Neural progenitor cell (in vitro differentiated cells): ENCODE data around the gene TMEM202. TPM values are rescaled to one million over a fixed set of nuclear protein-coding genes. Genes with fewer than 3 reads are reported as not detected.

ENCODE experiments used
- DNase-seq: peaks from one replicate; pipeline ENCODE4 v3.0.0-alpha.2; 2016; ENCODE audit warnings: low spot score
- H2AFZ ChIP-seq: fragments of 200-600 bp; sonication (generic); replicated peaks from 2 replicates; pipeline ENCODE4 v1.6.1; 2016; ENCODE audit warnings: antibody characterized with exemption
- H3F3A ChIP-seq: fragments of 200-600 bp; sonication (generic); 2 replicates; pipeline ENCODE4 v1.6.1; 2016; ENCODE audit warnings: antibody characterized with exemption, low read depth
- H3K27ac ChIP-seq: fragments of 200-600 bp; sonication (generic); 2 replicates; pipeline ENCODE4 v1.5.1; 2016; ENCODE audit warnings: mild to moderate bottlenecking
- H3K27me3 ChIP-seq: fragments of 200-600 bp; sonication (generic); 2 replicates; pipeline ENCODE4 v1.6.1; 2016; ENCODE audit warnings: mild to moderate bottlenecking, moderate library complexity
- H3K36me3 ChIP-seq: fragments of 200-600 bp; sonication (generic); 2 replicates; pipeline ENCODE4 v1.5.1; 2016
- H3K4me1 ChIP-seq: fragments of 200-600 bp; sonication (generic); 2 replicates; pipeline ENCODE4 v1.6.1; 2016; ENCODE audit warnings: mixed run types
- H3K4me2 ChIP-seq: fragments of 200-600 bp; sonication (generic); 2 replicates; pipeline ENCODE4 v1.6.1; 2016
- H3K4me3 ChIP-seq: fragments of 200-600 bp; sonication (generic); 2 replicates; pipeline ENCODE4 v1.5.1; 2016
- H3K79me2 ChIP-seq: fragments of 200-600 bp; sonication (generic); 2 replicates; pipeline ENCODE4 v1.6.1; 2016; ENCODE audit warnings: low read depth
- H3K9ac ChIP-seq: fragments of 200-600 bp; sonication (generic); 2 replicates; pipeline ENCODE4 v1.6.1; 2016
- H3K9me3 ChIP-seq: fragments of 200-600 bp; sonication (generic); 2 replicates; pipeline ENCODE4 v1.5.1; 2016; ENCODE audit warnings: low read depth
- H4K20me1 ChIP-seq: fragments of 200-600 bp; sonication (generic); 2 replicates; pipeline ENCODE4 v1.6.1; 2016; ENCODE audit warnings: low read depth
- H3K27ac Mint-ChIP-seq: 3 replicates; pipeline ENCODE4 v1.8.0; 2021; ENCODE audit warnings: mixed read lengths
- H3K27me3 Mint-ChIP-seq: 2 replicates; pipeline ENCODE4 v1.8.0; 2022; ENCODE audit warnings: low read depth, mild to moderate bottlenecking, inconsistent platforms, moderate library complexity, mixed read lengths; ENCODE audit not compliant: insufficient read depth
- H3K36me3 Mint-ChIP-seq: 3 replicates; pipeline ENCODE4 v1.8.0; 2021; ENCODE audit warnings: mixed read lengths
- H3K4me1 Mint-ChIP-seq: 3 replicates; pipeline ENCODE4 v1.8.0; 2021; ENCODE audit warnings: mixed read lengths
- H3K4me3 Mint-ChIP-seq: 3 replicates; pipeline ENCODE4 v1.8.0; 2021; ENCODE audit warnings: mild to moderate bottlenecking, moderate library complexity, mixed read lengths
- H3K9me3 Mint-ChIP-seq: 3 replicates; pipeline ENCODE4 v1.8.0; 2020; ENCODE audit warnings: mixed read lengths
- CTCF ChIP-seq: fragments of 200-600 bp; sonication (generic); IDR thresholded peaks from 2 replicates; pipeline ENCODE4 v1.5.1; 2017; ENCODE audit warnings: antibody characterized with exemption, mild to moderate bottlenecking
- EZH2 ChIP-seq: fragments of 200-600 bp; sonication (generic); IDR thresholded peaks from 2 replicates; pipeline ENCODE4 v1.6.1; 2017; ENCODE audit warnings: antibody characterized with exemption, mild to moderate bottlenecking, moderate library complexity
- EZH2phosphoT487 ChIP-seq: fragments of 200-600 bp; sonication (generic); IDR thresholded peaks from 2 replicates; pipeline ENCODE4 v1.6.1; 2017; ENCODE audit warnings: antibody characterized with exemption
- total RNA-seq: library from RNA; depleted of rRNA; stranded (reverse); fragments of >200 nt; gene quantifications from 2 replicates; pipeline ENCODE4 v1.2.3, GENCODE V29; 2015; ENCODE audit warnings: low replicate concordance

The TMEM202 gene
- total RNA-seq, 1 donor from 2014 or later: not detected

- no peaks in the 10 kb centered on the region for H3K36me3 ChIP-seq
- H3K27me3 ChIP-seq: peaks cover 92% of the 10 kb centered on the region
- no peaks in the 10 kb centered on the region for H4K20me1 ChIP-seq
- no peak overlapping the region for H3K4me3 ChIP-seq
- H3F3A ChIP-seq: no peaks in the 10 kb centered on the region
- Mint-ChIP-seq H3K4me3 (no peak overlapping the region), H3K27ac (no peak overlapping the region), H3K36me3 (no peaks in the 10 kb centered on the region), H3K4me1 (no peaks in the 10 kb centered on the region), H3K9me3 (no peaks in the 10 kb centered on the region), H3K27me3 (peaks cover 35% of the 10 kb centered on the region)
- TF ChIP-seq EZH2phosphoT487: no peak
- TF ChIP-seq CTCF: no peak
- no peak for TF ChIP-seq EZH2
- H3K9me3 ChIP-seq: no peaks in the 10 kb centered on the region
- H3K27ac ChIP-seq: no peak overlapping the region
- H3K4me2 ChIP-seq: no peak overlapping the region
- peak overlapping the region; percentile 10 for H2AFZ ChIP-seq
- no peaks in the 10 kb centered on the region for H3K79me2 ChIP-seq
- no peak for DNase-seq
- H3K4me1 ChIP-seq: no peaks in the 10 kb centered on the region
- H3K9ac ChIP-seq: no peak overlapping the region
Observed at GRCh38 chr15:72402726-72403125, 4.6 kb downstream of the TMEM202 start.

- H2AFZ ChIP-seq: no peak overlapping the region
- TF ChIP-seq EZH2phosphoT487 (no peak), CTCF (no peak), EZH2 (no peak)
- H3K79me2 ChIP-seq: no peaks in the 10 kb centered on the region
- H4K20me1 ChIP-seq: no peaks in the 10 kb centered on the region
- no peaks in the 10 kb centered on the region for H3K4me1 ChIP-seq
- H3K36me3 Mint-ChIP-seq: no peaks in the 10 kb centered on the region
- no peak overlapping the region for H3K4me3 ChIP-seq
- H3K36me3 ChIP-seq: no peaks in the 10 kb centered on the region
- DNase-seq: no peak
- H3K27ac ChIP-seq: no peak overlapping the region
- no peak overlapping the region for H3K4me2 ChIP-seq
- no peak overlapping the region for H3K4me3 Mint-ChIP-seq
- H3K9me3 ChIP-seq: no peaks in the 10 kb centered on the region
- H3K4me1 Mint-ChIP-seq: no peaks in the 10 kb centered on the region
- no peaks in the 10 kb centered on the region for H3K9me3 Mint-ChIP-seq
- H3F3A ChIP-seq: no peaks in the 10 kb centered on the region
- no peak overlapping the region for H3K27ac Mint-ChIP-seq
- no peak overlapping the region for H3K9ac ChIP-seq
- peaks cover 35% of the 10 kb centered on the region for H3K27me3 Mint-ChIP-seq
- H3K27me3 ChIP-seq: peaks cover 100% of the 10 kb centered on the region
Observed at GRCh38 chr15:72404356-72404755, 6.3 kb downstream of the TMEM202 start.

DNA sequence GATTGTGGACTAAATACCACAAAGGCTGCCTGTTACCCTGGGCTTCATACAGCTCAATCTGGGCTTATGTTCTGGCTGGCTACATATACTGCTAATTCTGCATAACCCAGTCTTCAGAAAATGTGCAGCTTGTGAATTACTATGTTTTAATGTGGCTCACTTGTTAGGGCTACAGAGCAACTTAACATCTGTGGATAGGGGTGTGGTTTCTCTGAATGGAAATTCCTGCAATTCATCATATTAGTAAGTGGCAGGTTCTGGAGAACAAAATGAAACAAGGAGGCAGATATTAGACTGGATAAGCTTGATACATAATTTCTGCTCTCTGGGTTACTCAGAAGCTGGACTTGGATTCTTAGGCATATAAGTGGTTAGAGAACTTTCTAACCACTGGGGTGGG, 6.7 kb downstream of the TMEM202 start:
- Histone ChIP-seq H3K36me3 (no peaks in the 10 kb centered on the region), H3F3A (no peaks in the 10 kb centered on the region), H3K79me2 (no peaks in the 10 kb centered on the region), H3K27ac (no peak overlapping the region), H2AFZ (no peak overlapping the region), H3K4me2 (no peak overlapping the region), H3K4me1 (no peaks in the 10 kb centered on the region), H3K4me3 (no peak overlapping the region), H3K27me3 (peaks cover 100% of the 10 kb centered on the region), H3K9ac (no peak overlapping the region), H3K9me3 (no peaks in the 10 kb centered on the region), H4K20me1 (no peaks in the 10 kb centered on the region)
- H3K27ac Mint-ChIP-seq: no peak overlapping the region
- no peak for DNase-seq
- H3K36me3 Mint-ChIP-seq: no peaks in the 10 kb centered on the region
- no peaks in the 10 kb centered on the region for H3K9me3 Mint-ChIP-seq
- peaks cover 33% of the 10 kb centered on the region for H3K27me3 Mint-ChIP-seq
- no peak overlapping the region for H3K4me3 Mint-ChIP-seq
- TF ChIP-seq EZH2 (no peak), EZH2phosphoT487 (no peak), CTCF (no peak)
- no peaks in the 10 kb centered on the region for H3K4me1 Mint-ChIP-seq

DNA sequence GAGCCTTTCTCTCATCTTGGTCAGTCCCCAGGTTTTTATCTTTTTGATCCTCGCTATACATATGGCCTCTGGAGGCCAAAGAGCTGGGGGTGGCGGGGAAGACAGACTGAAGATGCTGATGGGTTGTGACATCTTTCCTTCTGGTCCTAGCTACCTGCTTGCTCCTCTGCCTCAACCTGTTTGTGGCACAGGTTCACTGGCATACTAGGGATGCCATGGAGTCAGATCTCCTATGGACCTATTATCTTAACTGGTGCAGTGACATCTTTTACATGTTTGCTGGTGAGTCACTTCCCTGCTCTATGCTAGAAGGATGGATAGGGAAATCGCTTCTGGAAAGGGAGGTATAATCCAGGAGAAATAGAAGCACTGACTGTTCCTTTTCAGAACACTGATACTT, 8.8 kb downstream of the TMEM202 start:
- DNase-seq: no peak
- peaks cover 98% of the 10 kb centered on the region for H3K27me3 ChIP-seq
- H4K20me1 ChIP-seq: no peaks in the 10 kb centered on the region
- H3K9me3 ChIP-seq: no peaks in the 10 kb centered on the region
- H3K27me3 Mint-ChIP-seq: peaks cover 28% of the 10 kb centered on the region
- no peak overlapping the region for H3K9ac ChIP-seq
- no peaks in the 10 kb centered on the region for H3K4me1 Mint-ChIP-seq
- no peak overlapping the region for H2AFZ ChIP-seq
- no peak overlapping the region for H3K27ac Mint-ChIP-seq
- H3K36me3 Mint-ChIP-seq: no peaks in the 10 kb centered on the region
- H3K4me3 Mint-ChIP-seq: no peak overlapping the region
- no peak overlapping the region for H3K4me3 ChIP-seq
- no peak overlapping the region for H3K27ac ChIP-seq
- H3K4me1 ChIP-seq: no peaks in the 10 kb centered on the region
- TF ChIP-seq EZH2phosphoT487: no peak
- TF ChIP-seq EZH2: no peak
- TF ChIP-seq CTCF: no peak
- H3F3A ChIP-seq: no peaks in the 10 kb centered on the region
- no peaks in the 10 kb centered on the region for H3K79me2 ChIP-seq
- H3K9me3 Mint-ChIP-seq: no peaks in the 10 kb centered on the region
- no peaks in the 10 kb centered on the region for H3K36me3 ChIP-seq
- H3K4me2 ChIP-seq: no peak overlapping the region
